Heart right ventricle (tissue), 16 donors: ENCODE results near the gene ABCA3. TPM values are rescaled to one million over a fixed set of nuclear protein-coding genes. Genes with fewer than 3 reads are reported as not detected.

Experiments
- ATAC-seq, 8 donors: fragments of 200-7000 bp; cut with Tn5 transposase; one replicate each; pipeline ENCODE4 v1.9.1; 2020; ENCODE audit warnings: mild to moderate bottlenecking in 8 of 8, moderate library complexity in 8 of 8, moderate number of reproducible peaks in 1 of 8
- DNase-seq, 2 donors: peaks; one replicate each; pipeline ENCODE4 v3.0.0-alpha.2; 2020
- H3K27ac ChIP-seq, 10 donors: fragments of 200-600 bp; sonication (generic) in 2 of 10; one replicate each; pipeline versions ENCODE4 v1.5.0 to v1.8.0; 2020 to 2022; ENCODE audit warnings: mild to moderate bottlenecking in 3 of 10
- H3K27me3 ChIP-seq, 7 donors: fragments of 200-600 bp; one replicate each; pipeline ENCODE4 v1.8.0; 2021 to 2022; ENCODE audit warnings: mild to moderate bottlenecking in 2 of 7
- H3K36me3 ChIP-seq, 9 donors: fragments of 200-600 bp; sonication (generic) in 1 of 9; one replicate each; pipeline versions ENCODE4 v1.5.0 to v1.8.0; 2020 to 2022; ENCODE audit warnings: mild to moderate bottlenecking in 2 of 9
- H3K4me1 ChIP-seq, 9 donors: fragments of 200-600 bp; sonication (generic) in 1 of 9; one replicate each; pipeline versions ENCODE4 v1.5.0 to v1.8.0; 2020 to 2022; ENCODE audit warnings: mild to moderate bottlenecking in 4 of 9
- H3K4me3 ChIP-seq, 10 donors: fragments of 200-600 bp; sonication (generic) in 2 of 10; one replicate each; pipeline versions ENCODE4 v1.5.0 to v1.8.0; 2020 to 2022; ENCODE audit warnings: mild to moderate bottlenecking in 7 of 10, moderate library complexity in 2 of 10
- H3K9me3 ChIP-seq, 11 donors: fragments of 200-600 bp in 10 of 11; sonication (generic) in 2 of 11; one replicate each; pipeline versions ENCODE4 v1.5.0 to v1.8.0; 2013 to 2022; ENCODE audit warnings: mild to moderate bottlenecking in 2 of 11, control low read depth in 1 of 11, moderate library complexity in 1 of 11
- CTCF ChIP-seq, 9 donors: fragments of 200-600 bp; sonication (generic) in 2 of 9; IDR thresholded peaks; one replicate each; pipeline versions ENCODE4 v1.5.0 to v1.8.0; 2021 to 2022; ENCODE audit warnings: antibody characterized with exemption in 9 of 9, mild to moderate bottlenecking in 5 of 9, moderate library complexity in 1 of 9
- WGBS, 2 donors: extraction: QIAGEN DNeasy Blood & Tissue Kit; methylation state at CpG; one replicate each; pipeline ENCODE4 v1.1.7; 2013; ENCODE audit warnings: inconsistent platforms in 1 of 2; 5-methylcytosine and 5-hydroxymethylcytosine counted together
- intact Hi-C, 10 donors: fragments of 100-400 bp; cut with DNase I; formaldehyde crosslinking; loops; one replicate each; pipeline versions ENCODE4 v1.11.1 to v1.14.2; 2022
- polyA plus RNA-seq, 2 donors: library from polyadenylated mRNA; stranded (reverse); fragments of 200-250 nt; gene quantifications; one replicate each; pipeline ENCODE4 v1.2.3, GENCODE V29; 2013
- total RNA-seq, 10 donors: library from RNA; stranded (reverse); fragmentation: NEBNext Ultra II Directional in 3 of 10; extraction: Animal tissue kit (Norgen Biotek cat#: 25700) in 3 of 10; gene quantifications; one replicate each; pipeline versions ENCODE4 v1.2.1 to v1.2.4, GENCODE V29; 2021 to 2023
- donor health status: Arrhythmogenic right ventricular cardiomyopathy.
- donor health status: ischemic (EF 13 %, LVEDD 7.1; RV severe dilation, severe dysfunction).
- donor health status: healthy with polysubstance abuse.
- donor health status: DM: no; HTN: yes; CAD: no.
- donor health status: DM: no; HTN: no; CAD: no.
- donor health status: ischemic (EF 25% LVEDD 6.9; RV normal size, moderate dysfunction).
- donor health status: ischemic (EF 25% LVEDD 5.7; RV mildly dilated, moderate dysfunction).
- donor health status: healthy.
- donor health status: DM: yes; HTN: yes; CAD: no.
- donor health status: Ischemic cardiomyopathy.
- donor health status: ischemic (EF 35%, LVEDD 5.7; RV mildly dilated, moderate dysfunction).
- donor health status: nonischemic (EF 11% LVEDD 7.7; RV severe dilation, severe dysfunction).
- donor health status: DM: yes; HTN: yes; CAD: no.
- donor health status: PGD.
- donor health status: ischemic (EF 29% LVEDD 5.4; RV normal size, mild dysfunction).
- donor health status: nonischemic (EF 23%, LVEDD 6.1; RV moderate dilation, normal function).

The ABCA3 gene
- total and polyA plus RNA-seq, 12 donors = 4.9 to 12.5 (median 9.2) TPM

- Histone ChIP-seq H3K27ac (no peak overlapping the region), H3K27me3 (peaks cover 0 to 27% (median 8%) of the 10 kb centered on the region in 7 donors), H3K36me3 (peaks cover 0 to 3% (median 0%) of the 10 kb centered on the region in 9 donors), H3K4me3 (no peak overlapping the region), H3K4me1 (peaks cover 0 to 16% (median 4%) of the 10 kb centered on the region in 9 donors), H3K9me3 (no peaks in the 10 kb centered on the region)
- intact Hi-C loops = no loop called here
- DNase-seq (no peak), ATAC-seq (no peak)
- WGBS, 2 donors = 67 to 78% methylated on average over 3 of the region's 3 CpGs
- no peak for TF ChIP-seq CTCF (IDR thresholded peaks at IDR 0.05)
Measured at GRCh38 chr16:2362218-2362617, 21.7 kb upstream of the ABCA3 start.

- H3K9me3 ChIP-seq = no peaks in the 10 kb centered on the region
- intact Hi-C loops = no loop called here
- H3K27ac ChIP-seq = no peak overlapping the region
- no peak overlapping the region for H3K4me3 ChIP-seq
- DNase-seq (no peak), ATAC-seq (no peak)
- TF ChIP-seq CTCF (IDR thresholded peaks at IDR 0.05) = no peak
- 72 to 80% methylated on average over 4 of the region's 4 CpGs for WGBS, 2 donors
- peaks cover 0 to 33% (median 8%) of the 10 kb centered on the region in 7 donors for H3K27me3 ChIP-seq
- peaks cover 0 to 15% (median 4%) of the 10 kb centered on the region in 9 donors for H3K4me1 ChIP-seq
- H3K36me3 ChIP-seq = peaks cover 0 to 3% (median 0%) of the 10 kb centered on the region in 9 donors
Measured at GRCh38 chr16:2361129-2361528, 20.6 kb upstream of the ABCA3 start.

- DNase-seq (no peak), ATAC-seq (no peak)
- H3K4me1 ChIP-seq = peaks cover 0 to 9% (median 0%) of the 10 kb centered on the region in 9 donors
- 36 to 74% methylated on average over 4 of the region's 4 CpGs for WGBS, 2 donors
- H3K36me3 ChIP-seq = peaks cover 0 to 3% (median 0%) of the 10 kb centered on the region in 9 donors
- H3K27me3 ChIP-seq = peaks cover 0 to 33% (median 8%) of the 10 kb centered on the region in 7 donors
- intact Hi-C loops = no loop called here
- no peak overlapping the region for H3K27ac ChIP-seq
- H3K9me3 ChIP-seq = no peaks in the 10 kb centered on the region
- no peak overlapping the region for H3K4me3 ChIP-seq
- TF ChIP-seq CTCF (IDR thresholded peaks at IDR 0.05) = no peak
Measured at GRCh38 chr16:2359919-2360318, 19.4 kb upstream of the ABCA3 start.

- ATAC-seq = no peak
- Histone ChIP-seq H3K27me3 (peaks cover 0 to 33% (median 8%) of the 10 kb centered on the region in 7 donors), H3K36me3 (peaks cover 0 to 3% (median 0%) of the 10 kb centered on the region in 9 donors), H3K9me3 (no peaks in the 10 kb centered on the region), H3K27ac (no peak overlapping the region), H3K4me1 (no peaks in the 10 kb centered on the region), H3K4me3 (no peak overlapping the region)
- intact Hi-C loops = no loop called here
- 91 to 96% methylated on average over 3 of the region's 3 CpGs for WGBS, 2 donors
- no peak for DNase-seq
- no peak for TF ChIP-seq CTCF (IDR thresholded peaks at IDR 0.05)
Measured at GRCh38 chr16:2358811-2359210, 18.3 kb upstream of the ABCA3 start.
